ENCODE data around the gene CDKL4. TPM values are rescaled to one million over a fixed set of nuclear protein-coding genes. Genes with fewer than 3 reads are reported as not detected.
"Not testable (repeated sequence)": the region's sequence is repeated elsewhere in the genome, so short reads cannot be mapped to it uniquely, and the experiment has no call there.

The CDKL4 gene
- total RNA-seq, 3 donors from 2014 or later, result 0.33 to 2.6 TPM; not detected in 1

- H3K27me3 ChIP-seq, result no peaks in the 10 kb centered on the region
- H3K4me3 ChIP-seq, result no peak overlapping the region
- H3K4me1 ChIP-seq, result no peaks in the 10 kb centered on the region
- DNase-seq (ENCODE audit: low spot score in 2 of 2), result no peak
- intact Hi-C loops (cut with DNase I; ENCODE audit: low total_unique reads), result no loop called here
- no peaks in the 10 kb centered on the region for H3K9me3 ChIP-seq
- H3K27ac ChIP-seq, result no peak overlapping the region
- no peak for TF ChIP-seq CTCF (IDR thresholded peaks at IDR 0.05)
- no peak for TF ChIP-seq POLR2A (IDR thresholded peaks at IDR 0.05)
- no peak for TF ChIP-seq POLR2AphosphoS5 (IDR thresholded peaks at IDR 0.05)
- no peaks in the 10 kb centered on the region for H3K36me3 ChIP-seq
Measured at GRCh38 chr2:39174022-39174421, 69.7 kb downstream of the CDKL4 start.

- H3K27me3 ChIP-seq; H3K9me3 ChIP-seq; intact Hi-C loops (cut with DNase I; ENCODE audit: low total_unique reads); H3K36me3 ChIP-seq; H3K4me3 ChIP-seq; DNase-seq (ENCODE audit: low spot score in 2 of 2); H3K4me1 ChIP-seq; H3K27ac ChIP-seq: not testable (repeated sequence)
Measured at GRCh38 chr2:39172047-39172706, 71.6 kb downstream of the CDKL4 start.

- intact Hi-C loops (cut with DNase I; ENCODE audit: low total_unique reads), result no loop called here
- H3K9me3 ChIP-seq, result no peaks in the 10 kb centered on the region
- H3K4me3 ChIP-seq, result no peak overlapping the region
- no peak overlapping the region for H3K27ac ChIP-seq
- no peaks in the 10 kb centered on the region for H3K27me3 ChIP-seq
- DNase-seq (ENCODE audit: low spot score in 2 of 2), result no peak
- TF ChIP-seq POLR2A (IDR thresholded peaks at IDR 0.05) (no peak), CTCF (IDR thresholded peaks at IDR 0.05) (no peak), POLR2AphosphoS5 (IDR thresholded peaks at IDR 0.05) (no peak)
- H3K4me1 ChIP-seq, result no peaks in the 10 kb centered on the region
- H3K36me3 ChIP-seq, result no peaks in the 10 kb centered on the region
Measured at GRCh38 chr2:39171621-39172020, 72.1 kb downstream of the CDKL4 start.

- no peaks in the 10 kb centered on the region for H3K27me3 ChIP-seq
- no peak overlapping the region for H3K27ac ChIP-seq
- H3K4me3 ChIP-seq, result no peak overlapping the region
- DNase-seq (ENCODE audit: low spot score in 2 of 2), result no peak
- no peak for TF ChIP-seq POLR2A (IDR thresholded peaks at IDR 0.05)
- TF ChIP-seq POLR2AphosphoS5 (IDR thresholded peaks at IDR 0.05), result no peak
- TF ChIP-seq CTCF (IDR thresholded peaks at IDR 0.05), result no peak
- no peaks in the 10 kb centered on the region for H3K4me1 ChIP-seq
- intact Hi-C loops (cut with DNase I; ENCODE audit: low total_unique reads), result no loop called here
- no peaks in the 10 kb centered on the region for H3K36me3 ChIP-seq
- no peaks in the 10 kb centered on the region for H3K9me3 ChIP-seq
Measured at GRCh38 chr2:39164089-39164488, 79.7 kb downstream of the CDKL4 start.

- intact Hi-C loops (cut with DNase I; ENCODE audit: low total_unique reads), result no loop called here
- DNase-seq (ENCODE audit: low spot score in 2 of 2), result no peak
- no peak overlapping the region for H3K27ac ChIP-seq
- no peak for TF ChIP-seq CTCF (IDR thresholded peaks at IDR 0.05)
- TF ChIP-seq POLR2AphosphoS5 (IDR thresholded peaks at IDR 0.05), result no peak
- TF ChIP-seq POLR2A (IDR thresholded peaks at IDR 0.05), result no peak
- no peaks in the 10 kb centered on the region for H3K9me3 ChIP-seq
- H3K27me3 ChIP-seq, result no peaks in the 10 kb centered on the region
- no peaks in the 10 kb centered on the region for H3K4me1 ChIP-seq
- H3K36me3 ChIP-seq, result no peaks in the 10 kb centered on the region
- H3K4me3 ChIP-seq, result no peak overlapping the region
Measured at GRCh38 chr2:39160982-39161381, 82.8 kb downstream of the CDKL4 start.

- TF ChIP-seq CTCF (IDR thresholded peaks at IDR 0.05), result no peak
- TF ChIP-seq POLR2AphosphoS5 (IDR thresholded peaks at IDR 0.05), result no peak
- no peak for TF ChIP-seq POLR2A (IDR thresholded peaks at IDR 0.05)
- no peak for DNase-seq (ENCODE audit: low spot score in 2 of 2)
- H3K4me3 ChIP-seq, result no peak overlapping the region
- no peak overlapping the region for H3K27ac ChIP-seq
- H3K36me3 ChIP-seq, result no peaks in the 10 kb centered on the region
- H3K4me1 ChIP-seq, result no peaks in the 10 kb centered on the region
- no peaks in the 10 kb centered on the region for H3K9me3 ChIP-seq
- H3K27me3 ChIP-seq, result no peaks in the 10 kb centered on the region
- intact Hi-C loops (cut with DNase I; ENCODE audit: low total_unique reads), result no loop called here
Measured at GRCh38 chr2:39159283-39159682, 84.5 kb downstream of the CDKL4 start.
